H9 (cell line): ENCODE data around the gene WDR64. TPM values are rescaled to one million over a fixed set of nuclear protein-coding genes. Genes with fewer than 3 reads are reported as not detected.

Experiments used
- DNase-seq: peaks from one replicate; pipeline ENCODE4 v3.0.0-alpha.2; 2017
- H2AFZ ChIP-seq: one replicate; pipeline ENCODE4 v1.6.1; 2013; ENCODE audit warnings: mild to moderate bottlenecking, low read length, control low read depth, moderate library complexity
- H2AK5ac ChIP-seq: 2 replicates; pipeline ENCODE4 v1.6.1; 2013; ENCODE audit warnings: low read length, control low read depth, mixed read lengths; ENCODE audit not compliant: insufficient read length
- H2BK120ac ChIP-seq: one replicate; pipeline ENCODE4 v1.6.1; 2013; ENCODE audit warnings: low read depth, mild to moderate bottlenecking, low read length, control low read depth, inconsistent platforms; ENCODE audit not compliant: poor library complexity, severe bottlenecking
- H2BK12ac ChIP-seq: 2 replicates; pipeline ENCODE4 v1.6.1; 2013; ENCODE audit warnings: low read length, control low read depth, mixed read lengths, low read depth; ENCODE audit not compliant: insufficient read length
- H2BK15ac ChIP-seq: 2 replicates; pipeline ENCODE4 v1.6.1; 2013; ENCODE audit warnings: low read depth, low read length, control low read depth
- H2BK20ac ChIP-seq: one replicate; pipeline ENCODE4 v1.6.1; 2013; ENCODE audit warnings: low read depth, mild to moderate bottlenecking, low read length, control low read depth, inconsistent platforms; ENCODE audit not compliant: poor library complexity, severe bottlenecking
- H2BK5ac ChIP-seq: 2 replicates; pipeline ENCODE4 v1.6.1; 2013; ENCODE audit warnings: low read length, control low read depth, mixed read lengths; ENCODE audit not compliant: insufficient read length
- H3K14ac ChIP-seq: 2 replicates; pipeline ENCODE4 v1.6.1; 2013; ENCODE audit warnings: low read length, control low read depth; ENCODE audit not compliant: insufficient read depth
- H3K18ac ChIP-seq: 2 replicates; pipeline ENCODE4 v1.6.1; 2013; ENCODE audit warnings: low read depth, mild to moderate bottlenecking, mixed read lengths, low read length, control low read depth; ENCODE audit not compliant: insufficient read length
- H3K23ac ChIP-seq: 2 replicates; pipeline ENCODE4 v1.6.1; 2013; ENCODE audit warnings: low read length, control low read depth, mixed read lengths, low read depth; ENCODE audit not compliant: insufficient read length
- H3K23me2 ChIP-seq: 2 replicates; pipeline ENCODE4 v1.6.1; 2013; ENCODE audit warnings: low read depth, mild to moderate bottlenecking, mixed read lengths, low read length, control low read depth; ENCODE audit not compliant: insufficient read length, poor library complexity, severe bottlenecking
- H3K27ac ChIP-seq: 2 replicates; pipeline ENCODE4 v1.5.1; 2013; ENCODE audit warnings: low read length, control low read depth, mixed read lengths, low read depth; ENCODE audit not compliant: insufficient read length
- H3K27me3 ChIP-seq: 2 replicates; pipeline ENCODE4 v1.6.1; 2013; ENCODE audit warnings: low read length, control low read depth, inconsistent platforms; ENCODE audit not compliant: insufficient read depth
- H3K4ac ChIP-seq: 2 replicates; pipeline ENCODE4 v1.6.1; 2013; ENCODE audit warnings: low read depth, mild to moderate bottlenecking, control low read depth, inconsistent platforms, low read length, moderate library complexity
- H3K4me1 ChIP-seq: 2 replicates; pipeline ENCODE4 v1.6.1; 2013; ENCODE audit warnings: low read length, control low read depth, inconsistent platforms; ENCODE audit not compliant: insufficient read depth
- H3K4me2 ChIP-seq: 2 replicates; pipeline ENCODE4 v1.6.1; 2013; ENCODE audit warnings: low read length, control low read depth, mixed read lengths; ENCODE audit not compliant: insufficient read length, insufficient read depth
- H3K56ac ChIP-seq: 2 replicates; pipeline ENCODE4 v1.6.1; 2013; ENCODE audit warnings: low read depth, mild to moderate bottlenecking, mixed read lengths, low read length, control low read depth; ENCODE audit not compliant: insufficient read length
- H3K79me1 ChIP-seq: 2 replicates; pipeline ENCODE4 v1.6.1; 2013; ENCODE audit warnings: low read depth, mild to moderate bottlenecking, moderate library complexity, low read length, control low read depth, inconsistent platforms; ENCODE audit not compliant: insufficient read depth, poor library complexity, severe bottlenecking
- H3K79me2 ChIP-seq: 2 replicates; pipeline ENCODE4 v1.6.1; 2013; ENCODE audit warnings: low read length, control low read depth, inconsistent platforms; ENCODE audit not compliant: insufficient read depth
- H3K9ac ChIP-seq: 2 replicates; pipeline ENCODE4 v1.6.1; 2013; ENCODE audit warnings: low read length, control low read depth, mixed read lengths; ENCODE audit not compliant: insufficient read length; ENCODE audit errors: extremely low read depth
- H3K9me3 ChIP-seq: one replicate; pipeline ENCODE4 v1.6.1; 2013; ENCODE audit warnings: low read depth, low read length, inconsistent platforms; ENCODE audit not compliant: control insufficient read depth
- H3T11ph ChIP-seq: one replicate; pipeline ENCODE4 v1.6.1; 2013; ENCODE audit warnings: mild to moderate bottlenecking, low read length, control low read depth, inconsistent platforms
- H4K20me1 ChIP-seq: one replicate; pipeline ENCODE4 v1.6.1; 2013; ENCODE audit not compliant: control insufficient read depth, insufficient read length, insufficient read depth
- H4K5ac ChIP-seq: 2 replicates; pipeline ENCODE4 v1.6.1; 2013; ENCODE audit warnings: low read depth, mild to moderate bottlenecking, mixed read lengths, low read length, control low read depth; ENCODE audit not compliant: insufficient read length
- H4K8ac ChIP-seq: replicated peaks from 2 replicates; pipeline ENCODE4 v1.6.1; 2013; ENCODE audit warnings: low read length, control low read depth, mixed read lengths, low read depth; ENCODE audit not compliant: insufficient read length
- H4K91ac ChIP-seq: 2 replicates; pipeline ENCODE4 v1.6.1; 2013; ENCODE audit warnings: low read depth, mild to moderate bottlenecking, moderate library complexity, mixed read lengths, low read length, control low read depth; ENCODE audit not compliant: insufficient read length
- H3K27ac Mint-ChIP-seq, 3 experiments: 2 replicates in 2 of 3; 3 replicates in 1 of 3; pipeline ENCODE4 v1.8.0; 2020 to 2021; ENCODE audit warnings: mixed read lengths in 3 of 3, mild to moderate bottlenecking in 1 of 3, moderate library complexity in 1 of 3
- H3K27me3 Mint-ChIP-seq: 2 replicates; pipeline ENCODE4 v1.8.0; 2021; ENCODE audit warnings: low read depth, mild to moderate bottlenecking, moderate library complexity, mixed read lengths
- H3K36me3 Mint-ChIP-seq, 3 experiments: 2 replicates in 2 of 3; 3 replicates in 1 of 3; pipeline ENCODE4 v1.8.0; 2020 to 2021; ENCODE audit warnings: low read depth in 3 of 3, mixed read lengths in 3 of 3; ENCODE audit not compliant: insufficient read depth in 1 of 3
- H3K4me1 Mint-ChIP-seq, 2 experiments: 2 replicates each; pipeline ENCODE4 v1.8.0; 2020; ENCODE audit warnings: mixed read lengths in 2 of 2
- H3K4me3 Mint-ChIP-seq, 2 experiments: 2 replicates in 1 of 2; 3 replicates in 1 of 2; pipeline ENCODE4 v1.8.0; 2020 to 2021; ENCODE audit warnings: mild to moderate bottlenecking in 2 of 2, mixed read lengths in 2 of 2, moderate library complexity in 1 of 2
- H3K9me3 Mint-ChIP-seq, 2 experiments: 2 replicates in 1 of 2; 3 replicates in 1 of 2; pipeline ENCODE4 v1.8.0; 2020; ENCODE audit warnings: mild to moderate bottlenecking in 2 of 2, mixed read lengths in 2 of 2, moderate library complexity in 1 of 2
- CTCF ChIP-seq: fragments of 200-600 bp; sonication (generic); conservative IDR thresholded peaks from 3 replicates; pipeline ENCODE4 v1.8.0; 2021; ENCODE audit warnings: antibody characterized with exemption, mild to moderate bottlenecking
- WGBS: extraction: QIAGEN DNeasy Blood & Tissue Kit; methylation state at CpG from one replicate; pipeline ENCODE4 v1.1.7; 2013; ENCODE audit warnings: missing lambda C conversion rate, low lambda C conversion rate, mixed read lengths; ENCODE audit not compliant: insufficient read length; ENCODE audit errors: extremely low coverage; 5-methylcytosine and 5-hydroxymethylcytosine counted together
- total RNA-seq: library from RNA; stranded (reverse); gene quantifications from 2 replicates; pipeline ENCODE4 v1.2.1, GENCODE V29; 2021

Gene WDR64
- total RNA-seq, 1 experiment from 2014 or later, result not detected

DNA sequence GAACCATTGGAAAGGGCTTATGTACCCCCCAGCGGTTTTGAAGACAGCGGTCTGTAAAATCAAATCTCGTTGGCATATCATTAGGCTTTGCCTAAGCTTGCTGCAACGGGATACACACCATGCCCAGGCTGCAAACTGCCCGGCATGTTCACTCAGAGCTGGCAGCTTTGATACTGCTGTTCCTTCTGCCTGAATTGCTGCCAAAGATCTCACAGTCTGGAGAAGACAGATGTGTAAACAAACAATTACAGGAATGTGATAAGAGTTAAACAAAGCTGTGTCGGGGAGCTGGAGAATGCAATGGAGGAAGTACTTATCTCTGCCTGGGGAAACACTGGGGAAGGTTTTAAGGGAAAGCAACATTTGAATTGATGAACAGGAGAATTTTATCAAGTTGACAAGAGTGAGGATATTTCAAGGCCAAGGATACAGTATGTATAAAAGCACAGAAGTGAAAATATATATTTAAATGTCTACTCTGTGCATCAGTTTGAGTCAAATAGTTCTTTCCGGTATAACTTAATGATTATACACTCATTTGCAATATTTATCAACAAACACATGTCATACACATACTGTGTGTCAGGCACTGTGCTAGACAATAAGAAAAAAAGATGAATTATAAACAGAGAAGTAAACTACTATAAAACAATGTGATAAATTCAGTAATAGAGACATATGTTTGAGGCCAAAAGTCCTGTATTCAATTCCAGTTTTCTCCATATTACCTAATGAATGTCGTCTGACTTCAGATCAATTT, 41.8 kb upstream of the WDR64 start:
- Histone ChIP-seq H3K23ac (no peak overlapping the region), H3K9me3 (no peaks in the 10 kb centered on the region), H3K27me3 (no peaks in the 10 kb centered on the region), H4K5ac (no peak overlapping the region), H2AFZ (no peak overlapping the region), H3K56ac (no peak overlapping the region), H2AK5ac (no peak overlapping the region), H4K20me1 (no peaks in the 10 kb centered on the region), H4K8ac (no peak overlapping the region), H2BK120ac (no peak overlapping the region), H3K4me1 (no peaks in the 10 kb centered on the region), H2BK20ac (no peak overlapping the region), H3K27ac (no peak overlapping the region), H3K9ac (no peak overlapping the region), H3K14ac (no peak overlapping the region), H3T11ph (no peak overlapping the region), H3K4me2 (no peak overlapping the region), H4K91ac (no peak overlapping the region), H3K18ac (no peak overlapping the region), H3K79me2 (no peaks in the 10 kb centered on the region), H3K79me1 (no peaks in the 10 kb centered on the region), H3K4ac (no peak overlapping the region), H2BK12ac (no peak overlapping the region), H2BK5ac (no peak overlapping the region), H2BK15ac (no peak overlapping the region), H3K23me2 (no peaks in the 10 kb centered on the region)
- H3K27me3 Mint-ChIP-seq, result no peaks in the 10 kb centered on the region
- no peak for DNase-seq
- no CpG with 5 or more reads among the region's 8 CpGs for WGBS
- H3K36me3 Mint-ChIP-seq, result no peaks in the 10 kb centered on the region; a peak in 1 of 7 replicates
- TF ChIP-seq CTCF, result no peak
- no peak overlapping the region for H3K4me3 Mint-ChIP-seq
- 0 out of 4 replicates have a peak, but pooled peaks cover 0 to 2% of the 10 kb centered on the region in 2 experiments for H3K4me1 Mint-ChIP-seq
- no peak overlapping the region for H3K27ac Mint-ChIP-seq
- H3K9me3 Mint-ChIP-seq, result no peaks in the 10 kb centered on the region; a peak in 1 of 5 replicates
